TTC549 (cell line): ENCODE measurements around the gene APOL5.

Experiments
- FAIRE-seq: peaks from 2 replicates; lab custom pipeline; 2012; peaks lifted over from hg19 to GRCh38; lab: Jason Lieb, UNC

The APOL5 gene

GRCh38 chr22:35743326-35743860, 25.7 kb downstream of the APOL5 start:
- no peak for FAIRE-seq

- FAIRE-seq = no peak
These were observed 28.6 kb downstream of the APOL5 start for GRCh38 chr22:35746248-35746647.

- FAIRE-seq = no peak
These were observed 29.5 kb downstream of the APOL5 start for GRCh38 chr22:35746946-35747703.

- FAIRE-seq = no peak
These were observed 32.1 kb downstream of the APOL5 start for GRCh38 chr22:35749808-35750207.

GRCh38 chr22:35752006-35752862, 34.6 kb downstream of the APOL5 start:
- no peak for FAIRE-seq

GRCh38 chr22:35752863-35753189, 35.2 kb downstream of the APOL5 start:
- FAIRE-seq = no peak

GRCh38 chr22:35754761-35755160, 37.1 kb downstream of the APOL5 start:
- no peak for FAIRE-seq

GRCh38 chr22:35756722-35757121, 39.0 kb downstream of the APOL5 start:
- no peak for FAIRE-seq

- FAIRE-seq = no peak
These were observed 40.7 kb downstream of the APOL5 start for GRCh38 chr22:35758394-35758793.

- FAIRE-seq = no peak
These were observed 43.4 kb downstream of the APOL5 start for GRCh38 chr22:35761037-35761436.

- FAIRE-seq = no peak
These were observed 49.2 kb downstream of the APOL5 start for GRCh38 chr22:35766654-35767580.

- no peak for FAIRE-seq
These were observed 52.3 kb downstream of the APOL5 start for GRCh38 chr22:35769974-35770373.

- no peak for FAIRE-seq
These were observed 57.7 kb downstream of the APOL5 start for GRCh38 chr22:35775339-35775738.

- no peak for FAIRE-seq
These were observed 59.8 kb downstream of the APOL5 start for GRCh38 chr22:35777335-35777975.
